ENCODE measurements around the gene ARPIN.
"Not testable (repeated sequence)": the region's sequence is repeated elsewhere in the genome, so short reads cannot be mapped to it uniquely, and the experiment has no call there.

ARPIN gene

DNA sequence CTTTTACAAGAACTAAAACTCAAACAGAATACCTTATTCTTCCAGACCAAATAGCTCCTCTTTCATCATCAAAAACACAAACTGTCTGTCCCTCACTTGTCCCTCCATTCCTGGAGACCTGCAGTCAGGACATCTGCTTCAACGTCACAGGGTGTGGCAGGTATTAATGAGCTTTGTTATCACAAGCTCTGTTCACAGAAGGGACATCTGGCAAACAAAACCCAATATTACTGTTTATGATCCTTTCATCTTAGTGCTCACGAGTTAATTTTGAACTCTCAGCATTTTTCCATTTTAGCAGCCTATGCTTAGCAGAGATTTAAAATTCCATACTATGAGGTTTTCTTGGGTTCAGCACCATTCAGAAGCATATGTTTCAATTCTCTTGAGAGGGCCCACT is 51.9 kb downstream of the ARPIN start:
- Histone ChIP-seq H3K9me3 (ENCODE audit: severe bottlenecking) (no peaks in the 10 kb centered on the region), H3K4me3 (ENCODE audit: low read depth, low read length) (no peak overlapping the region), H3K27ac (no peak overlapping the region), H3K27me3 (ENCODE audit: insufficient read depth, low read depth, severe bottlenecking) (no peaks in the 10 kb centered on the region), H3K36me3 (peaks cover 4% of the 10 kb centered on the region)
- no peak for DNase-seq
- TF ChIP-seq, protein P1, sequence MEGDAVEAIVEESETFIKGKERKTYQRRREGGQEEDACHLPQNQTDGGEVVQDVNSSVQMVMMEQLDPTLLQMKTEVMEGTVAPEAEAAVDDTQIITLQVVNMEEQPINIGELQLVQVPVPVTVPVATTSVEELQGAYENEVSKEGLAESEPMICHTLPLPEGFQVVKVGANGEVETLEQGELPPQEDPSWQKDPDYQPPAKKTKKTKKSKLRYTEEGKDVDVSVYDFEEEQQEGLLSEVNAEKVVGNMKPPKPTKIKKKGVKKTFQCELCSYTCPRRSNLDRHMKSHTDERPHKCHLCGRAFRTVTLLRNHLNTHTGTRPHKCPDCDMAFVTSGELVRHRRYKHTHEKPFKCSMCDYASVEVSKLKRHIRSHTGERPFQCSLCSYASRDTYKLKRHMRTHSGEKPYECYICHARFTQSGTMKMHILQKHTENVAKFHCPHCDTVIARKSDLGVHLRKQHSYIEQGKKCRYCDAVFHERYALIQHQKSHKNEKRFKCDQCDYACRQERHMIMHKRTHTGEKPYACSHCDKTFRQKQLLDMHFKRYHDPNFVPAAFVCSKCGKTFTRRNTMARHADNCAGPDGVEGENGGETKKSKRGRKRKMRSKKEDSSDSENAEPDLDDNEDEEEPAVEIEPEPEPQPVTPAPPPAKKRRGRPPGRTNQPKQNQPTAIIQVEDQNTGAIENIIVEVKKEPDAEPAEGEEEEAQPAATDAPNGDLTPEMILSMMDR (IDR thresholded peaks at IDR 0.05; ENCODE audit: low read depth, low read length): no peak

DNA sequence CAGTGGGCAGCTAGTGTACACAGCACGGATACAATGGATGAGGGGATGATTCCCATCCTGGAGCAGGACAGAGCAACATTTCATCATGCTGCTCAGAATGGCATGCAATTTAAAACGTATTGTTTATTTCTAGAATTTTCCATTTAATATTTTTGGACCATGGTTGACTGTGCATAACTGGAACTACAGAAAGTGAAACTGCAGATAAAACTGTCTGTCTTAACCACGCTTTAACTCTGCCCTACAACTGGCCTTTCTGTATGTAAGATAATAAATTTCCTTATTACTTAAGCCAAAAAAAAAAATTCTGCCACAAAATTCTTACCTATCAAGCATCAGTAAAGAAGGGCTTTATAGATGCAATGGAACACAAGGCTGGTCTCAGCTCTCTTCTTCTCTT is 52.3 kb downstream of the ARPIN start:
- peaks cover 4% of the 10 kb centered on the region for H3K36me3 ChIP-seq
- H3K9me3 ChIP-seq (ENCODE audit: severe bottlenecking): no peaks in the 10 kb centered on the region
- no peak for DNase-seq
- H3K27ac ChIP-seq: no peak overlapping the region
- no peak overlapping the region for H3K4me3 ChIP-seq (ENCODE audit: low read depth, low read length)
- TF ChIP-seq, protein P1 (IDR thresholded peaks at IDR 0.05; ENCODE audit: low read depth, low read length): no peak
- no peaks in the 10 kb centered on the region for H3K27me3 ChIP-seq (ENCODE audit: insufficient read depth, low read depth, severe bottlenecking)

DNA sequence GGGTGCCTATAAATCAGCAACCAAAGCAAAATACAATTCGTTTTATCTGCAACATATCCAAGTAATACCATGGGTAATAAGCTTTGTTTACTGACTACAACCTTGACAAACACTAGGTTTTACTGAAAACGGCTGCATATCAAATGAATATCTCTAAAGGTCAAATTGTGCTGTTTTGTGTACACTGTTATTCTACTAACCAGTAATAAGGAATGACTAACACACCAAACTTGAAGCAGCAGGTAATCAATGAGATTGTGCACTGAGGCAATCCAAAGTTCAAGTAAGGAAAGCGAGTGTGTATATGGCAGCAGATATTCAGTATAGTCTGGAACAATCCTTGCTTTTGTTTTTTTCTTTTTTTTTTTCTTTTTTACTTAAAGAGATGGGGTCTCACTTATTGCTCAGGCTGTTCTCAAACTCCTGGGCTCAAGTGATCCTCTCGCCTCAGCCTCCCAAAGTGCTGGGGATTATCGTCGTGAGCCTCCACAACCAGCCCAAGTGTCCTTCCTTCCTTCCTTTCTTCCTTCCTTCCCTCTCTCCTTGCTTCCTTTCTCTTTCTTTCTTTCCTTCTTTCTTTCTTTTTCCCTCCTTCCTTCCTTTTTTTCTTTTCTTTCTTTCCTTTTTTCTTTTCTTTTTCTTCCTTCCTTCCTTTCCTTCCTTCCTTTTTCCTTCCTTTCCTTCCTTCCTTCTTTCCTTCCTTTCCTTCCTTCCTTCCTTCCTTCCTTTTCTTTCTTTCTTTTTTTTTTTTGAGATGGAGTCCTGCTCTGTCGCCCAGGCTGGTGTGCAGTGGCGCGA is 53.9 kb downstream of the ARPIN start:
- TF ChIP-seq, protein P1 (IDR thresholded peaks at IDR 0.05; ENCODE audit: low read depth, low read length): no peak
- DNase-seq: no peak
- peaks cover 4% of the 10 kb centered on the region for H3K36me3 ChIP-seq
- no peaks in the 10 kb centered on the region for H3K27me3 ChIP-seq (ENCODE audit: insufficient read depth, low read depth, severe bottlenecking)
- H3K4me3 ChIP-seq (ENCODE audit: low read depth, low read length): no peak overlapping the region
- no peaks in the 10 kb centered on the region for H3K9me3 ChIP-seq (ENCODE audit: severe bottlenecking)
- no peak overlapping the region for H3K27ac ChIP-seq

DNA sequence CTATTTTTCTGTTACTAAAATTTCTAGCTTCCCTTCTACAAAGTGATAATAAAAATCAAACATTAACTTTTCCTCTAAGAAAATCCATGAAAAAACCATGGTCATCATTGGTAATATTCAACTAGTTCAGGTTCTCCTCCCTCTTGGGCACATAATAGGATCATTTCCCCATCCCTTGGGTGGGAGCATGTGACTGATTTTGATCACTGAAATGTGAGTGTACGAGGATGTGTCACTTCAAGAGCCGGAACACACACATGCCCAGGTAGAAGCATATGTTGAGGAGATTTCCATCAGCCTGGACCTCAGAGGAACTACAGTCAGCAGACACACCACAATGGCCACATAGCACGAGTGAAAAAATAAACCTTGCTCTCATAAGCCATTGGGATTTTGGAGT is 55.1 kb downstream of the ARPIN start:
- no peak for DNase-seq
- Histone ChIP-seq H3K36me3 (peaks cover 4% of the 10 kb centered on the region), H3K27ac (no peak overlapping the region)

DNA sequence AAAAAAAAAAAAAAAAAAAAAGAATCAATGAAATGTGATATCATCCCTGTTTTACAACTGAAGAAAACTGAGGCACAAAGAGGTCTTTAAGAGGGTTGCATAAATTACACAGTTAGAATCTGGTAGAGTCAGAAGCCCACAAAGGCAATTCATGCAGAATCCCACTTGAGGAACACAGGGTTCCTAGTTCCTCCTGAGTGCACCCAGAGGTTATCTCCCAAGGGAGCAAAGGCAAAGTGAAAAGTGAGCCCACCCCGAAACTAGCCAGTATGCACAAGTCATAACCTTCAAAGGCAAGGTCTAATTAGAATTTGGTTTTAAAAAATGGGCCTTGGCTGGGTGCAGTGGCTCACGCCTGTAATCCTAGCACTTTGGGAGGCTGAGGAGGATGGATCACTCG is 56.8 kb downstream of the ARPIN start:
- no peaks in the 10 kb centered on the region for H3K27me3 ChIP-seq (ENCODE audit: insufficient read depth, low read depth, severe bottlenecking)
- peaks cover 11% of the 10 kb centered on the region for H3K36me3 ChIP-seq
- TF ChIP-seq, protein P1 (IDR thresholded peaks at IDR 0.05; ENCODE audit: low read depth, low read length): no peak
- H3K27ac ChIP-seq: no peak overlapping the region
- DNase-seq: no peak
- H3K4me3 ChIP-seq (ENCODE audit: low read depth, low read length): no peak overlapping the region
- no peaks in the 10 kb centered on the region for H3K9me3 ChIP-seq (ENCODE audit: severe bottlenecking)

More for the DNA sequence above, 55.1 kb downstream of the ARPIN start:
- H3K27me3 ChIP-seq (ENCODE audit: insufficient read depth, low read depth, severe bottlenecking): no peaks in the 10 kb centered on the region
- TF ChIP-seq, protein P1 (IDR thresholded peaks at IDR 0.05; ENCODE audit: low read depth, low read length): no peak
- no peaks in the 10 kb centered on the region for H3K9me3 ChIP-seq (ENCODE audit: severe bottlenecking)
- no peak overlapping the region for H3K4me3 ChIP-seq (ENCODE audit: low read depth, low read length)

DNA sequence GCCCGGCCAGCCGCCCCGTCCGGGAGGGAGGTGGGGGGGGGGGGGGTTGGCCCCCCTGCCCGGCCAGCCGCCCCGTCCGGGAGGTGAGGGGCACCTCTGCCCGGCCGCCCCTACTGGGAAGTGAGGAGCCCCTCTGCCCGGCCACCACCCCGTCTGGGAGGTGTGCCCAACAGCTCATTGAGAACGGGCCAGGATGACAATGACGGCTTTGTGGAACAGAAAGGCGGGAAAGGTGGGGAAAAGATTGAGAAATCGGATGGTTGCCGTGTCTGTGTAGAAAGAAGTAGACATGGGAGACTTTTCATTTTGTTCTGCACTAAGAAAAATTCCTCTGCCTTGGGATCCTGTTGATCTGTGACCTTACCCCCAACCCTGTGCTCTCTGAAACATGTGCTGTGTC is 57.9 kb downstream of the ARPIN start:
- not testable (repeated sequence) for H3K4me3 ChIP-seq (ENCODE audit: low read depth, low read length); H3K27me3 ChIP-seq (ENCODE audit: insufficient read depth, low read depth, severe bottlenecking); H3K27ac ChIP-seq; DNase-seq; H3K9me3 ChIP-seq (ENCODE audit: severe bottlenecking)
- H3K36me3 ChIP-seq: peaks cover 15% of the 10 kb centered on the region

Data from WERI-Rb-1 (cell line).